ENCODE measurements around the gene COL1A1.

COL1A1 gene

DNA sequence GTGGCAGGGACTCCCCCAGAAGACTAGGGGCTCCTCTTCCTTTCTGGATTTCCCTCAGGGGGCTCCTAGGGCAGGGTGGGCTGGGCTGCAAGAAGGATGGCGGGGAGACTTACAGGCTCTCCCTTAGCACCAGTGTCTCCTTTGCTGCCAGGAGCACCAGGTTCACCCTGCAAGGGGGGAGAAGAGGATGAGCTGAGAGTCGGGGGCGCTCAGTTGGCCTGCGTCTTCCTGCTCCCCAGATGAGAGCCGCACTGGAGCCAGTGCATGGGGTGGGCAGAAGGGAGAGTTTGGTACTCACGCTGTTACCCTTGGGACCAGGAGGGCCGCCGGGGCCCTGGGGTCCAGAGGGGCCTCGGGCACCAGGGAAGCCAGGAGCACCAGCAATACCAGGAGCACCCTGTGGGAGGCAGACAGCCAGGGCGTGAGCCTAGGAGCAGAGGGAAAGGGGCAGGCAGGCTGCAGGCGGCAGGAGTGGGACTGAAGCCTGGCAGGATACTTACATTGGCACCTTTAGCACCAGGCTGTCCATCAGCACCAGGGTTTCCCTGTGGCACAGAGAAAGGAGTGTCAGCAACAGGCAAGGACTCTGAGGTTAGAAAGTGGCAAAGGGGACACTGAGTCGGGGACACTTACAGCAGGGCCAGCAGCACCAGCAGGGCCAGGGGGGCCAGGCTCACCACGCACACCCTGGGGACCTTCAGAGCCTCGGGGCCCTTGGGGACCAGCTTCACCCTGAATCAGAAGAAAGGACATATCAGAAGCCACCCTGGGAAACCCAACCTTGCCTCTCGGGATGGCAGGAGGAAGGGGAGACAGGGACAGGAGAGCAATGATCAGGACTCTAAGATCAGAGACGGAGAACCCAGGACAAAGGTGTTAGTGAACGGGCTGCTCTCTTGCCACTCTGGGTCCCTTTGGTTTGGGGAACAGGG lies 6.2 kb downstream of the COL1A1 start:
- peaks cover 15% of the 10 kb centered on the region for H3K4me1 Mint-ChIP-seq
- H3K4me3 Mint-ChIP-seq, result no peak overlapping the region
- H3K27ac Mint-ChIP-seq, result peak overlapping the region; percentile 59
- H3K36me3 Mint-ChIP-seq (ENCODE audit: low read depth), result peaks cover 54% of the 10 kb centered on the region
- H3K27me3 Mint-ChIP-seq (ENCODE audit: low read depth, poor library complexity), result peaks cover 11% of the 10 kb centered on the region
- H3K9me3 Mint-ChIP-seq, result no peaks in the 10 kb centered on the region
- no peak for DNase-seq
- TF ChIP-seq, protein P1, sequence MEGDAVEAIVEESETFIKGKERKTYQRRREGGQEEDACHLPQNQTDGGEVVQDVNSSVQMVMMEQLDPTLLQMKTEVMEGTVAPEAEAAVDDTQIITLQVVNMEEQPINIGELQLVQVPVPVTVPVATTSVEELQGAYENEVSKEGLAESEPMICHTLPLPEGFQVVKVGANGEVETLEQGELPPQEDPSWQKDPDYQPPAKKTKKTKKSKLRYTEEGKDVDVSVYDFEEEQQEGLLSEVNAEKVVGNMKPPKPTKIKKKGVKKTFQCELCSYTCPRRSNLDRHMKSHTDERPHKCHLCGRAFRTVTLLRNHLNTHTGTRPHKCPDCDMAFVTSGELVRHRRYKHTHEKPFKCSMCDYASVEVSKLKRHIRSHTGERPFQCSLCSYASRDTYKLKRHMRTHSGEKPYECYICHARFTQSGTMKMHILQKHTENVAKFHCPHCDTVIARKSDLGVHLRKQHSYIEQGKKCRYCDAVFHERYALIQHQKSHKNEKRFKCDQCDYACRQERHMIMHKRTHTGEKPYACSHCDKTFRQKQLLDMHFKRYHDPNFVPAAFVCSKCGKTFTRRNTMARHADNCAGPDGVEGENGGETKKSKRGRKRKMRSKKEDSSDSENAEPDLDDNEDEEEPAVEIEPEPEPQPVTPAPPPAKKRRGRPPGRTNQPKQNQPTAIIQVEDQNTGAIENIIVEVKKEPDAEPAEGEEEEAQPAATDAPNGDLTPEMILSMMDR (IDR thresholded peaks at IDR 0.05), result no peak

DNA sequence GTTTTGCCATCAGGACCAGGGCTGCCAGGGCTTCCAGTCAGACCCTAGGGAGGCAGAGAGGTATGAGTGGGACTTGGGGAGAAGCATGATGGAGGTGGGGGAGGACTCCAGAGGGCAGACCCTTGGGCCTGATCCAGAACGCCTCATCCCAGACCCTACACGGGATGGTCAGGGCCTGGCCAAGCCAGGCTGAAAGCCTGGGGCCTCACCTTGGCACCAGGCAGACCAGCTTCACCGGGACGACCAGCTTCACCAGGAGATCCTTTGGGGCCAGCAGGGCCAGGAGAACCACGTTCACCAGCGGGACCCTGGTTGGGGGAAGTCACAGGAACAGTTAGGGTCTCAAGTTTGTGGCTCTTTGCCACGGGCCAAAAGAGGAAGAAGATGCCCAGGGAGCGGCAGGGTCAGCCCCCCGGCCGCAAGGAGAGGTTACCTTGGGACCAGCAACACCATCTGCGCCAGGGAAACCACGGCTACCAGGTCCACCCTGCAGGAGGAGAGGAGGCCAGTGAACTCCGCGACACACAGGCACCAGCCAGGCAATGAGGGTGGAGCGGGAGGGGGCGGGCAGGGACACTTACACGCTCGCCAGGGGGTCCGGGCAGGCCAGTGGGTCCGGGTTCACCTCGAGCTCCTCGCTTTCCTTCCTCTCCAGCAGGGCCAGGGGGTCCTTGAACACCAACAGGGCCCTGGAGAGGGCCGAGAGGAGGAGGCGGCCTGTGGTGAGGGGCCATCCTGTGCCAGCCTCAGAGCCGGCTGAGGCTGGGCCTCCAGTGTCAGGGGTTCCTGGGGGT lies 7.1 kb downstream of the COL1A1 start:
- peaks cover 11% of the 10 kb centered on the region for H3K4me1 Mint-ChIP-seq
- peaks cover 11% of the 10 kb centered on the region for H3K27me3 Mint-ChIP-seq (ENCODE audit: low read depth, poor library complexity)
- H3K4me3 Mint-ChIP-seq, result no peak overlapping the region

DNA sequence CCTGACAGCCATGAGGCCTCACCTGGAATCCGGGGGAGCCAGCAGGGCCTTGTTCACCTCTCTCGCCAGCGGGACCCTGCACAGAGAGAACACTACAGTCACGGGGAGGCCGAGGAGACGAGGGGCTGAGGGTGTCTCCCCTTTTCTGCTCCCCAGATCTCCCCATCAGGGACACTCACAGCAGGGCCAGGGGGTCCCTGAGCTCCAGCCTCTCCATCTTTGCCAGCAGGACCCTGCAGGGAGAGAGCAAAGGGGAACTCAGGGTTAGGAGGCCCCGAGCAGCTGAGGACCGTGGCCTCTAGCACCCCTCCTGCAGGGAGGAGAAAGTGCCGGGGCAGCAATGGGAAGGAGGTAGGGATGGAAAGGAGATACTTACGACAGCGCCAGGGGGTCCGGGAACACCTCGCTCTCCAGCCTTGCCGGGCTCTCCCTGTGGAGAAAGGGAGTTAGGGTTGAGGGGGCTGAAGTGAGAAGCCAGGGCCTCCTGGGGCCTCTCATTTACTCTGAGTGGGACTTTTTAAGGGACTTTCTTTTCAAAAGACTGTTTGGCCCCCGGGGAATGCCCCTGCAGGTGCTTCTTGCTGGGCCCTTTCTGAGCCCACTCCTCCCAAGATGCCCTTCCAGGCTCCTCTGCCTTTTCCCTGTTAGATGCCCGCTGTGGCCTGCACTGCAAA lies 8.7 kb downstream of the COL1A1 start:
- H3K9me3 Mint-ChIP-seq, result no peaks in the 10 kb centered on the region
- peaks cover 48% of the 10 kb centered on the region for H3K36me3 Mint-ChIP-seq (ENCODE audit: low read depth)
- H3K4me3 Mint-ChIP-seq, result no peak overlapping the region
- peaks cover 4% of the 10 kb centered on the region for H3K27me3 Mint-ChIP-seq (ENCODE audit: low read depth, poor library complexity)
- no peak overlapping the region for H3K27ac Mint-ChIP-seq
- DNase-seq, result no peak
- no peaks in the 10 kb centered on the region for H3K4me1 Mint-ChIP-seq
- TF ChIP-seq, protein P1 (IDR thresholded peaks at IDR 0.05), result no peak

More for the DNA sequence above, 7.1 kb downstream of the COL1A1 start:
- TF ChIP-seq, protein P1 (IDR thresholded peaks at IDR 0.05), result no peak
- H3K9me3 Mint-ChIP-seq, result no peaks in the 10 kb centered on the region
- peaks cover 54% of the 10 kb centered on the region for H3K36me3 Mint-ChIP-seq (ENCODE audit: low read depth)
- no peak for DNase-seq
- H3K27ac Mint-ChIP-seq, result no peak overlapping the region

DNA sequence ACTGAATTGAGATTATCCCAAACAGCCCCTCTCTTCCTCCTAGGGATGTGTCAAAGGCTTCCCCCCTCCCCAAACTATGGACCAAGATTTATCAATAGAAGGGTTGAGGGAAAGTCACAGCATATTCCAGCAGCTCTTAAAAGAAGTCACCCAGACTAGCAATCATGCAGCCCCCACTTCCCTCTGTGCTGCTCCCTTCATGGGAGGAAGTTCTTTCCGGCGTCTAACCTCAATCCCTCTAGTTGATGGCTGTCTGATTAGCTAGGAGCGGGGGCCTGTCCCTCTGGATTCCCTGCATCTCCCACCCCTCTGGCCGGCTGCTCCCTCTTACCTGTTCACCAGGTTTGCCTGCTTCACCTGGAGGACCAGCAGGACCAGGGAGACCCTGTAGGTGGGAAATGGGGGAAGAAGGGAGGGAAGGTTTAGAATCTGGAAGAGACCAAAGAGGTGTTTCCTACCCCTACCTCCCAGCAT lies 9.2 kb downstream of the COL1A1 start:
- Mint-ChIP-seq H3K27me3 (ENCODE audit: low read depth, poor library complexity) (peaks cover 4% of the 10 kb centered on the region), H3K27ac (no peak overlapping the region), H3K36me3 (ENCODE audit: low read depth) (peaks cover 44% of the 10 kb centered on the region), H3K4me1 (no peaks in the 10 kb centered on the region), H3K4me3 (no peak overlapping the region), H3K9me3 (no peaks in the 10 kb centered on the region)
- TF ChIP-seq, protein P1 (IDR thresholded peaks at IDR 0.05), result no peak
- DNase-seq, result no peak

DNA sequence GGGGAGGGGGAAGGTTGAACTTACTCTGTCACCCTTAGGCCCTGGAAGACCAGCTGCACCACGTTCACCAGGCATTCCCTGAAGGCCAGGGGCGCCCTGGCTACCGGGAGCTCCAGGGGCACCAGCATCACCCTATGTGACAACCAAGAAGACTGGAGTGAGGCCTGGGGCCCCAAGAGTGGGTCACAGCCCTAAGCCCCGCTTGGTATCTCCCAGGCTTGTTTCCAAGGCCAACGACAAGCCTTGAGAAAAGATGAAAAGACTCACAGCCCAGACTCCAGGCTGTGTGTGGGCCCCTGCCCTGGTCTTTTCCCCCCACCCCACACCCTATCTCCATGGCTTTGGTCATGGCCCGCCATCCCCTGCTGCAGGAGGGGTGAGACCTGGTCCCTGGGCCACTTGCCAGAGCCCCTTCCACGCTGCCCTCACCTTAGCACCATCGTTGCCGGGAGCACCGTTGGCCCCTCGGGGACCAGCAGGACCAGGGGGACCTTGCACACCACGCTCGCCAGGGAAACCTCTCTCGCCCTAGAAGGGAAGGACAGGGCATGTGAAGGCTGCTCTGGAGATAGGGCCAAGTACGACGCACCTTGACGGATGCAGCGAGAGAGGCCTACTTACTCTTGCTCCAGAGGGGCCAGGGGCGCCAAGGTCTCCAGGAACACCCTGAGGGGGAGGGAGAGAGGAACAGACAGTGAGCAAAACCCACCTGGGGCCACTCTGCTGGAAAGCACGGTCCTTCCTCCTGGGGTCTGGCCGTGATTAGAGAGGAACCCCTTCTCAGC lies 9.9 kb downstream of the COL1A1 start:
- Mint-ChIP-seq H3K36me3 (ENCODE audit: low read depth) (peaks cover 40% of the 10 kb centered on the region), H3K4me1 (no peaks in the 10 kb centered on the region), H3K9me3 (no peaks in the 10 kb centered on the region), H3K27ac (no peak overlapping the region), H3K4me3 (no peak overlapping the region), H3K27me3 (ENCODE audit: low read depth, poor library complexity) (peaks cover under 1% of the 10 kb centered on the region)
- TF ChIP-seq, protein P1 (IDR thresholded peaks at IDR 0.05), result no peak
- no peak for DNase-seq
